ENCODE measurements around the gene ATG9A. TPM values are rescaled to one million over a fixed set of nuclear protein-coding genes. Genes with fewer than 3 reads are reported as not detected.

The ATG9A gene
- total RNA-seq, 2 donors from 2014 or later: 45.4 to 45.7 TPM

- Histone ChIP-seq H3K9me3 (ENCODE audit: control insufficient read depth, low read length) (no peaks in the 10 kb centered on the region), H3K27ac (ENCODE audit: low read depth, low read length) (no peak overlapping the region), H3K4me3 (ENCODE audit: low read length) (no peak overlapping the region), H3K4me1 (ENCODE audit: control insufficient read depth, insufficient read depth, low read length) (peaks cover 21% of the 10 kb centered on the region), H3K27me3 (ENCODE audit: control insufficient read depth, insufficient read depth, low read length, poor library complexity, severe bottlenecking) (peaks cover 16% of the 10 kb centered on the region), H3K9ac (ENCODE audit: extremely low read depth, low read length, poor library complexity, severe bottlenecking) (no peak overlapping the region), H3K36me3 (ENCODE audit: control insufficient read depth, insufficient read depth, low read length) (peaks cover 14% of the 10 kb centered on the region)
- Mint-ChIP-seq H3K4me1 (peaks cover 28% of the 10 kb centered on the region), H3K36me3 (ENCODE audit: low read depth) (peaks cover 5% of the 10 kb centered on the region), H3K27ac (peak overlapping the region; percentile 93), H3K9me3 (no peaks in the 10 kb centered on the region), H3K27me3 (ENCODE audit: insufficient read depth) (peaks cover 21% of the 10 kb centered on the region), H3K4me3 (peak overlapping the region; percentile 42)
- peak; percentile 12 for TF ChIP-seq CTCF (conservative IDR thresholded peaks at IDR 0.05)
- peak; percentile 69 for DNase-seq
- WGBS, 2 experiments (ENCODE audit: insufficient coverage in 1 of 2, insufficient read length in 1 of 2): 92 to 93% methylated on average over 12 to 17 of the region's 17 CpGs
Measured at GRCh38 chr2:219247678-219248642, 18.5 kb upstream of the ATG9A start.

GRCh38 chr2:219246559-219246958, 17.1 kb upstream of the ATG9A start:
- no peaks in the 10 kb centered on the region for H3K9me3 Mint-ChIP-seq
- no peak for TF ChIP-seq CTCF (conservative IDR thresholded peaks at IDR 0.05)
- no peak overlapping the region for H3K27ac Mint-ChIP-seq
- peak overlapping the region; percentile 92 for H3K4me3 ChIP-seq (ENCODE audit: low read length)
- no peak for DNase-seq
- peaks cover 2% of the 10 kb centered on the region for H3K27me3 ChIP-seq (ENCODE audit: control insufficient read depth, insufficient read depth, low read length, poor library complexity, severe bottlenecking)
- H3K4me3 Mint-ChIP-seq: peak overlapping the region; percentile 86
- peaks cover 5% of the 10 kb centered on the region for H3K36me3 Mint-ChIP-seq (ENCODE audit: low read depth)
- H3K4me1 Mint-ChIP-seq: peaks cover 24% of the 10 kb centered on the region
- WGBS, 2 experiments (ENCODE audit: insufficient coverage in 1 of 2, insufficient read length in 1 of 2): 97 to 100% methylated on average over 5 to 10 of the region's 10 CpGs
- H3K36me3 ChIP-seq (ENCODE audit: control insufficient read depth, insufficient read depth, low read length): peaks cover 14% of the 10 kb centered on the region
- peaks cover 17% of the 10 kb centered on the region for H3K4me1 ChIP-seq (ENCODE audit: control insufficient read depth, insufficient read depth, low read length)
- H3K27me3 Mint-ChIP-seq (ENCODE audit: insufficient read depth): peaks cover 7% of the 10 kb centered on the region
- H3K9me3 ChIP-seq (ENCODE audit: control insufficient read depth, low read length): no peaks in the 10 kb centered on the region
- no peak overlapping the region for H3K27ac ChIP-seq (ENCODE audit: low read depth, low read length)
- no peak overlapping the region for H3K9ac ChIP-seq (ENCODE audit: extremely low read depth, low read length, poor library complexity, severe bottlenecking)

- peaks cover 5% of the 10 kb centered on the region for H3K36me3 Mint-ChIP-seq (ENCODE audit: low read depth)
- no peaks in the 10 kb centered on the region for H3K9me3 Mint-ChIP-seq
- Histone ChIP-seq H3K9me3 (ENCODE audit: control insufficient read depth, low read length) (no peaks in the 10 kb centered on the region), H3K36me3 (ENCODE audit: control insufficient read depth, insufficient read depth, low read length) (peaks cover 14% of the 10 kb centered on the region), H3K9ac (ENCODE audit: extremely low read depth, low read length, poor library complexity, severe bottlenecking) (peak overlapping the region; percentile 97), H3K27me3 (ENCODE audit: control insufficient read depth, insufficient read depth, low read length, poor library complexity, severe bottlenecking) (no peaks in the 10 kb centered on the region), H3K4me3 (ENCODE audit: low read length) (peak overlapping the region; percentile 92), H3K27ac (ENCODE audit: low read depth, low read length) (peak overlapping the region; percentile 42), H3K4me1 (ENCODE audit: control insufficient read depth, insufficient read depth, low read length) (peaks cover 17% of the 10 kb centered on the region)
- 35 to 36% methylated on average over 5 to 10 of the region's 10 CpGs for WGBS, 2 experiments (ENCODE audit: insufficient coverage in 1 of 2, insufficient read length in 1 of 2)
- no peaks in the 10 kb centered on the region for H3K27me3 Mint-ChIP-seq (ENCODE audit: insufficient read depth)
- peak overlapping the region; percentile 86 for H3K4me3 Mint-ChIP-seq
- no peak for TF ChIP-seq CTCF (conservative IDR thresholded peaks at IDR 0.05)
- peaks cover 24% of the 10 kb centered on the region for H3K4me1 Mint-ChIP-seq
- no peak for DNase-seq
- peak overlapping the region; percentile 96 for H3K27ac Mint-ChIP-seq
Measured at GRCh38 chr2:219245899-219246230, 16.4 kb upstream of the ATG9A start.
